ENCODE measurements around the gene PRDM15.

Gene PRDM15

DNA sequence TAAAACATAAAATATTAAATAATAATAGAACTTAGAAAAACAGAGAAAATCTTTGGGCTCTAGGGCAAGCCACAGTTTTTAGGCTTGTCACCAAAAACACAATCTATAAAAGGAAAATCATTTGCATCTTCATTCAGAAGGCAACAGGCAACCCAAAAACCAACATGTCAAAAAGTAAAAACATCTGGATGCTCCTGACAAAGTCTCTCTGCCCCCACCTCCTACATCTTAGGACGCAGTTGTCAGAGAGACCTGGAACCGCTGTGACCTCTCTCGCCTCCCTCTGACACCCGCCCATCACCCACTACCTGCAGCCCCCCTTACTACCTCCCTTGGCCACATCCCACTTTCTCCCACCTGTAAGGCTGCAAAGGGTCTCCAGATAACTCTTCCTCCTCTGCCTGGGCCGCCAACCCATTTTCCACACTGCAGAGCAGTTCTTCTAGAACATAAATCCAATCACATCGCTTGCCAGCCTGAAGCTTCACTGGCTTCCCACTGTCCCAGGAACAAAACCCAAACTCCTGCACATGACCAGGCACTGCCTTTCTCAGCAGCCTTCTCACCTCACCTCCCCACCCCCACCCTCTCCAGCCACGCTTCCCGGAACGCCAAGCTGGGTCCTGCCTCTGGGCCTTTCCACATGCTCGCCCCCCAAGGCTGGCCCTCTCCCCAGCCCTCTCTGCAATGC, 14.7 kb downstream of the PRDM15 start:
- DNase-seq (ENCODE audit: low read depth, low spot score) = no peak

DNA sequence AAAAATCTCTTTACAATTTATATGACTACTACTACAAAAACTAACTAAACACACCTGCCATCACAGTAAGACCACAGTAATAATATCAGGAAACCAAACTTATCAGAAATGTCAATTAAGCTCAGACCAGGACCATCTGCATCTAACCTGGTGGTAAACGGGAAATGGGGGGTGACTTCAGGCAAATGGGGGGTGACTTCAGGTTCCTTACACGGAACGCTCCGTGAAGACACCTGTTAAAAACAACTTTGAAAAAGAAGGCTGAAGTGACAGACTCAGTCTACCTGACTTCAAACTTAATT, 15.8 kb downstream of the PRDM15 start:
- no peak for DNase-seq (ENCODE audit: low read depth, low spot score)

- DNase-seq (ENCODE audit: low read depth, low spot score) = no peak
Measured at GRCh38 chr21:41861987-41862386, 17.2 kb downstream of the PRDM15 start.

DNA sequence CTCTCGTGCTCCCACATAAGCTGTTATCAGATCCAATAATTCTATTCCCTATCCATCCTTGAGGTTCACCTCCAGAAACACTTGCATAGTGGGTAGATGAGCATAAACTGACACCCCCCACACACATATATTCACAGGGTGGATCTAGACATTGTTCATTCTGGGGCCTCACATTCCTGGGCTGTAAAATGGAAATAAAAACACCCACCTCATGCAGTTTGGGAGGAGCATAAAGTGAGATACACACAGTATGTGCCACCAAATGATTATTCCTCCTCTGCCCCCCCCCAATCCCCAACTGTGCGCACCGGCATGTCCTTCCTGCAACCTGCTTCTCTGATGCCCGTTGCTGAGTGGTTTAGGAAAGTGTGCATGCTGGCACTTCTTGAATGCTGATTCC, 17.9 kb downstream of the PRDM15 start:
- DNase-seq (ENCODE audit: low read depth, low spot score) = no peak

DNA sequence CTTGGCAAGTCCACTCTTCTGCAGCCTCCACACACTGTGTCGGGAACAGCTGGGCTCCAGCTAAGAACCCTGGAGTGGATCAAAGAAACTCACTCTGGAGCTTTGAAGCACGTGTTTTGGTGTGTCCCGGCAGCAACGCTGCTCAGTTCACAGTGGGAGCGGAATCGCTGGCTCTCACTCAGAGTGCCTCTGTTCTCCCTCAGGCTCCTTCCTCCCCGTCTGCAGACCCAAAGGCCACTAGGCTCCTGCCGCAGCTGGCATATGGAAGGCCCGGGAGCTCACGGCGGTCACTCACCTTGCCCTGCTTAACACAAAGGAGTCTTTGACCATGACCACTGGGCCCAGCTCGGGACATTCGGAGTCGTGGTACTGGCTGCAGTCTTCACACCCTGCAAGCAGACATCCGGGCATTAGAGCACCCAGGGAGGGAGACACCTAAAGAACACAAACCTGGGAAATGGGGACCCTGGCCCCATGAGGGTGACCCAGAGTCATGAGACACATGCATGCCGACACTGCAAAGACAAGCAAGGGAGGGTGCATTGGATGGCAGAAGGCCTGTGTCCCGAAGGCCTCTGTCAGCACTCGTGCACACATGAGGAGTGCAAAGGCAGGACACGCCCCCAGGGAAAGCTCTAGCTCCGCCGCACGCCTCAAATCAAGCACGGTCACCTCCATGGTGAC, 19.7 kb downstream of the PRDM15 start:
- no peak for DNase-seq (ENCODE audit: low read depth, low spot score)

DNA sequence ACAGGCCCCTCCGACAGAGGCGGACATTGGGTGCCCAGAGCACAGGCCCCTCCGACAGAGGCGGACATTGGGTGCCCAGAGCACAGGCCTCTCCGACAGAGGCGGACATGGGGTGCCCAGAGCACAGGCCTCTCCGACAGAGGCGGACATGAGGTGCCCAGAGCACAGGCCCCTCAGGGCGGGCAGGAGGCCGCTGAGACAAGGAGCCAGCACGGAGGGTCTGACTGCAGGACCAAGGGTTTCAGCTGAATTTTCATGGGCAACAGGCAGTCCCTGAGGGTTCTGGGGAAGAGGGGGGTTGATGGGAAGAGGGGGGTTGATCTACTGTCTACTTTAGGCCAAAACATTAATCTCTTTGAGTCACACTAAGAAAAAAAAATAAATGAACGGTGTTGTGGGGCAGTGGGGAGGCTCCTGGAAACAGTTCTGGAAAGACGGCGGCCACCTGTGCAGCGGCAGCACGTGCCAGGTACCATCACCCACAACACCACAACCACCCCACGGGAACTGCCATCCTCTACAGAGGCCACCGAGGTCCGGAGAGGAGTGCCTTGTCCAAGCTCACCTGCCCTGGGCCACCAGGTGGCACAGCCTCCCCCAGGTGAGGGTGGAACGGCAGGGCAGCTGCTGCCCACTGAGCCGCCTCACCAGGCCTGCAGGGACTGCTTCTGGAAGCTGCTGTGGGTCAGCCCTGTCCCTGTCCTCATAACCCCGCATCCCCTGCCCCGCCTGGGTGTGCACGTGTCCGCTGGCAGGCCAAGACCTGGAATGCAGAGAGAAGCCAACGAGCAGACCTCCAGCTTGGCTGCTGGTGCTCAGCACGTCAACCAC, 20.5 kb downstream of the PRDM15 start:
- DNase-seq (ENCODE audit: low read depth, low spot score) = no peak

- no peak for DNase-seq (ENCODE audit: low read depth, low spot score)
Measured at GRCh38 chr21:41857771-41858300, 21.3 kb downstream of the PRDM15 start.

GRCh38 chr21:41856572-41856971, 22.6 kb downstream of the PRDM15 start:
- DNase-seq (ENCODE audit: low read depth, low spot score) = no peak

- DNase-seq (ENCODE audit: low read depth, low spot score) = no peak
Measured at GRCh38 chr21:41854426-41854995, 24.6 kb downstream of the PRDM15 start.

- no peak for DNase-seq (ENCODE audit: low read depth, low spot score)
Measured at GRCh38 chr21:41852929-41853320, 26.2 kb downstream of the PRDM15 start.

- no peak for DNase-seq (ENCODE audit: low read depth, low spot score)
Measured at GRCh38 chr21:41852151-41852928, 26.8 kb downstream of the PRDM15 start.

- no peak for DNase-seq (ENCODE audit: low read depth, low spot score)
Measured at GRCh38 chr21:41851090-41851790, 27.9 kb downstream of the PRDM15 start.

DNA sequence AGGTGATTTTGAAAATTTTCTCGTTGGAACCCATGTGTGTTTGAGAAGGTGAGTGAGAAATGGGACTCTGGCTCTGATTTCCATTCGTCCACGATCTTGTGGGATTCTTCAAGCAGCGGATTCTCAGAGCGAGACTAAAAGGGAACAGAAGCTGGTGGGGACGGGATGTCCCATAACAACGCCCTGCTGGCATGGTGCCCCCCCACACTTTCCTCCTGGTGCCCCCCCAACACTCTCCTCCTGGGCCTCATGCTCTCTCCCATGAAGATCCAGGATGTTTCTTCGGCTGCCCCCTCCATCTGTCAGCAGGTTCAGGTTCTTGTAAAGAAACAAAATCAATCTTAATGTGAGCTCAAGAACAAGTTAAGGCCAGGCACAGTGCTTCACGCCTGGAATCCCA, 29.1 kb downstream of the PRDM15 start:
- DNase-seq (ENCODE audit: low read depth, low spot score) = no peak

DNA sequence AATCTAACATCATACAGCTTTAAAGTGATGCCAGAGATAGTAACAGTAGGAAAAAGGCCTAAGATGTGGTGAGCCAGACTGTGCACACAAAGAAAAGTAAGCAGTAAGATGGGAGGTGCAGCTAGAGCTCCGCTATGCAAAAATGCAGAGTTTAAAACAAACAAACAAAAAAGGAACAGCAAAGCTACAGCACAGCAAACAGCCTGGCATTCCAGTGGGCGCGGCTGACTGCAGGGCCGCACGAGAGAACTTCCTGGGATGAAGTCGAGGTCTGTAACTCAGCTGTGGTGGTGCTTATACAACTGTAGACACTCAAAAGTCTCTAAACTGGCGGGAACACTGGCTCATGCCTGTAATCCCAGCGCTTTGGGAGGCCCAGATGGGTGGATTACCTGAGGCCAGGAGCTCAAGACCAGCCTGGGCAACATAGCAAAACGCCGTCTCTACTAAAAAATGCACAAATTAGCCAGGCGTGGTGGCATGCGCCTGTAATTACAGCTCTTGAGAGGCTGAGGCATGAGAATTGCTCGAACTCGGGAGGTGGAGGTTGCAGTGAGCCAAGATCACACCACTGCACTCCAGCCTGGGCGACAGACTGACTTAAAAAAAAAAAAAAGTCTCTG, 30.1 kb downstream of the PRDM15 start:
- no peak for DNase-seq (ENCODE audit: low read depth, low spot score)

- no peak for DNase-seq (ENCODE audit: low read depth, low spot score)
Measured at GRCh38 chr21:41848533-41848932, 30.6 kb downstream of the PRDM15 start.

- DNase-seq (ENCODE audit: low read depth, low spot score) = no peak
Measured at GRCh38 chr21:41847066-41847804, 31.9 kb downstream of the PRDM15 start.

GRCh38 chr21:41846536-41846935, 32.6 kb downstream of the PRDM15 start:
- no peak for DNase-seq (ENCODE audit: low read depth, low spot score)

GRCh38 chr21:41846033-41846317, 33.2 kb downstream of the PRDM15 start:
- no peak for DNase-seq (ENCODE audit: low read depth, low spot score)

GRCh38 chr21:41845310-41846032, 33.7 kb downstream of the PRDM15 start:
- no peak for DNase-seq (ENCODE audit: low read depth, low spot score)
